NCI-H187 (cell line): Measurements from ENCODE around the gene SCAMP3.
"Not testable (repeated sequence)": the region's sequence is repeated elsewhere in the genome, so short reads cannot be mapped to it uniquely, and the experiment has no call there.

ENCODE experiments used
- DNase-seq, 2 experiments: peaks; one replicate each; lab custom pipeline; 2025; lab: John Stamatoyannopoulos, UW

The SCAMP3 gene

GRCh38 chr1:155261852-155262673 lies at the start of gene SCAMP3:
SCAMP3 (minus strand) TSS chr1:155262360; CDS start chr1:155262151, 209 bp downstream.
- DNase-seq: peak; percentile 98 to 99

- DNase-seq: no peak
These were observed 47.4 kb upstream of the SCAMP3 start for GRCh38 chr1:155309423-155310021.

GRCh38 chr1:155308493-155309422 lies 46.6 kb upstream of the SCAMP3 start, which contains the start of gene FDPS:
FDPS (plus strand) TSS chr1:155308866; CDS start chr1:155309790, 924 bp downstream.
- DNase-seq: peak; percentile 99 to 100

- no peak for DNase-seq
These were observed 45.1 kb upstream of the SCAMP3 start for GRCh38 chr1:155307247-155307740.

GRCh38 chr1:155305881-155306391 lies 43.8 kb upstream of the SCAMP3 start:
- DNase-seq: no peak

GRCh38 chr1:155304558-155305063 lies 42.5 kb upstream of the SCAMP3 start:
- no peak for DNase-seq

GRCh38 chr1:155301342-155301841 lies 39.2 kb upstream of the SCAMP3 start, which contains the start of gene PKLR:
PKLR (minus strand) TSS chr1:155301438; CDS start chr1:155301395, 43 bp downstream.
- no peak for DNase-seq

GRCh38 chr1:155300553-155301329 lies 38.6 kb upstream of the SCAMP3 start:
- DNase-seq: no peak

- DNase-seq: no peak
These were observed 37.9 kb upstream of the SCAMP3 start for GRCh38 chr1:155300024-155300423.

- no peak for DNase-seq
These were observed 35.2 kb upstream of the SCAMP3 start for GRCh38 chr1:155297384-155297783.

GRCh38 chr1:155296661-155297060 lies 34.5 kb upstream of the SCAMP3 start:
- no peak for DNase-seq

GRCh38 chr1:155295942-155296267 lies 33.7 kb upstream of the SCAMP3 start:
- DNase-seq: no peak

- no peak for DNase-seq
These were observed 33.2 kb upstream of the SCAMP3 start for GRCh38 chr1:155295183-155295941.

GRCh38 chr1:155294520-155295182 lies 32.5 kb upstream of the SCAMP3 start:
- no peak for DNase-seq

- no peak for DNase-seq
These were observed 31.1 kb upstream of the SCAMP3 start for GRCh38 chr1:155293086-155293749.

GRCh38 chr1:155291006-155291405 lies 28.8 kb upstream of the SCAMP3 start:
- DNase-seq: not testable (repeated sequence)

GRCh38 chr1:155287987-155288543 lies 25.9 kb upstream of the SCAMP3 start:
- DNase-seq: no peak

GRCh38 chr1:155286544-155286943 lies 24.4 kb upstream of the SCAMP3 start:
- DNase-seq: no peak
